ENCODE results near the gene PTGIS. TPM values are rescaled to one million over a fixed set of nuclear protein-coding genes. Genes with fewer than 3 reads are reported as not detected.

PTGIS gene
- total RNA-seq, 1 donor from 2014 or later, result 26.9 TPM

GRCh38 chr20:49601153-49601924, 33.4 kb upstream of the PTGIS start:
- DNase-seq (no peak), ATAC-seq (ENCODE audit: poor library complexity) (no peak)
- intact Hi-C loops (cut with DNase I), result loop anchor here (10.0 kb wide), 1 partner anchor 267 kb away; no protein-coding TSS in a partner anchor

GRCh38 chr20:49599746-49600113, 31.8 kb upstream of the PTGIS start:
- no peak for DNase-seq
- ATAC-seq (ENCODE audit: poor library complexity), result no peak
- intact Hi-C loops (cut with DNase I), result loop anchor here (10.0 kb wide), 1 partner anchor 265 kb away; no protein-coding TSS in a partner anchor

DNA sequence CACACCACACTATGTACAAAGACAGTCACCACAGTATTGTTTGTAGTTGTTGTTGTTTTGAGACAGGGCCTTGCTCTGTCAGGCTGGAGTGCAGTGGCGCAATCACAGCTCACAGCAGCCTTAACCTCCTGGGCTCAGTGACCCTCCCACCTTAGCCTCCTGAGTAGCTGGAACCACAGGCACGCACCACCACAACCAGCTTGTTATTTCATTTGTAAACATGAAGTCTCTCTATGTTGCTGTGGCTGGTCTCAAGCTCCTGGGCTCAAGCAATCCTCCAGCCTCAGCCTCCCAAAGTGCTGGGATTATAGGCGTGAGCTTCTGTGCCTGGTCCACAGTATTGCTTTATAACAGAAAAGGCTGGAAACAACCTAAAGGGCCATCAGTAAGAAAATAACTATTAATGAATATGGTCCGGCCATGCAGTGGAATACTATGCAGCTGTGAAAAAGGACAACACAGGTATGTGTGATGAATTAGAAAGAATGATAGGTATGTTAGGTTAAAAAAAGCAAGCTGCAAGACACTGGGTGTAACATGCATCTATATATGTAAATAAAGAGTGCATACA, 30.0 kb upstream of the PTGIS start:
- intact Hi-C loops (cut with DNase I), result no loop called here
- DNase-seq (no peak), ATAC-seq (ENCODE audit: poor library complexity) (no peak)

GRCh38 chr20:49595811-49596561, 28.0 kb upstream of the PTGIS start:
- no peak for ATAC-seq (ENCODE audit: poor library complexity)
- DNase-seq, result no peak
- intact Hi-C loops (cut with DNase I), result no loop called here

GRCh38 chr20:49595346-49595745, 27.4 kb upstream of the PTGIS start:
- no peak for DNase-seq
- intact Hi-C loops (cut with DNase I), result no loop called here
- no peak for ATAC-seq (ENCODE audit: poor library complexity)

GRCh38 chr20:49594931-49595315, 27.0 kb upstream of the PTGIS start:
- ATAC-seq (ENCODE audit: poor library complexity) (no peak), DNase-seq (no peak)
- intact Hi-C loops (cut with DNase I), result no loop called here

DNA sequence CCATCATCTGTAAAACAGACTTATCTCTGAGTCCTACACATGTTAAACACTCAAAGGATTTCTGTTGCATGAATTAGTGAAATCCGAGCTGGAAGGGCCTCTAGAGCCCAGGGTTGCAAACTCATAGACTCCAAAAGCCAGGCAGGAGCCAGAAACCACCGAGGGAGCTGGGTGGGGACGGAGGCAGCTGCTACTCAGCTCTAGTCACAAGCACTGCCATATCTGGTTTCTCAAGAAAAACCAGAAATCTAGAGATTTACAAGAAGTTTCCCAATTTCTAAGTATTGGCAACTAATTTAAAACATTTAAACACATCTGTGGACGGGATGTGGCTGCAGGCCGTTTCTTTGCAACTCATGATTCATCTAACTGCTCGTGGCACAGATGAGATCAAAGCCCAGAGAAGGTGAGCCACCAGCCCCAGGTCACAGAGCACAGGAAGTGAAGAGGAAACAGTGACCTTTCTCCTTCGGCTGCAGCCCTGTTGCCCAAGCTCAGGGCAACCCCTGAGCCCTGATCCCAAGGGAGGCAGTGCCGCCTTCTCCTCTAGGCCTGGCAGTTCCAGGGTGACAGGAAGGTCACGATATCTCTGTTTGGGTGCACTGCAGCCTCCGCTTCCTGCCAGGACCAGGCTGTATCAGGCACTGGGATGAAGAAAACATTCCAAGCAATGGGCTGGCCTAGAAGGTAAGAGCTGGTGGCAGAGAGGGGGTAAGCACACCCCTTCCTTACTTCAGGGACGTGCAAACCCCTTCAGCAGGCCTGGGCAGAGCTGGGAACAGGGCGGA, 26.4 kb upstream of the PTGIS start:
- ATAC-seq (ENCODE audit: poor library complexity) (peak; percentile 89), DNase-seq (peak; percentile 83)
- intact Hi-C loops (cut with DNase I), result no loop called here

- intact Hi-C loops (cut with DNase I), result no loop called here
Observed at GRCh38 chr20:49593466-49594142, 25.7 kb upstream of the PTGIS start.

DNA sequence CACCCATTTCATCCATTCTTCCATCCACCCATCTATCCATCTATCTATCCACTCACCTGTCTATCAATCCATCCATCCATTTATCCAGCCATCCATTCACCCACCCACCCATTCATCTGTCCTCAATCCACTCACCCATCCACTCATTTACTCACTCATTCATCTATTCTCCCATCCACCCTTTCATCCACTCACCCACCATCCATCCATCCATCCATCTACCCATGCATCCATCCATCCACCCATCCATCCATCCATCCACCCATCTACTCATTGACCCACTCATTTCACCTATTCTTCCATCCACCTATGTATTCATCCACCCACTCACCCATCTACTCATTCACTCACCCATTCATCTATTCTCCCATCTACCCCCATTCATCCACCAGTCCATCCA, 24.2 kb upstream of the PTGIS start:
- no peak for ATAC-seq (ENCODE audit: poor library complexity)
- intact Hi-C loops (cut with DNase I), result no loop called here
- no peak for DNase-seq

More at GRCh38 chr20:49593466-49594142, 25.7 kb upstream of the PTGIS start:
- peak; percentile 4 for ATAC-seq (ENCODE audit: poor library complexity)
- no peak for DNase-seq

DNA sequence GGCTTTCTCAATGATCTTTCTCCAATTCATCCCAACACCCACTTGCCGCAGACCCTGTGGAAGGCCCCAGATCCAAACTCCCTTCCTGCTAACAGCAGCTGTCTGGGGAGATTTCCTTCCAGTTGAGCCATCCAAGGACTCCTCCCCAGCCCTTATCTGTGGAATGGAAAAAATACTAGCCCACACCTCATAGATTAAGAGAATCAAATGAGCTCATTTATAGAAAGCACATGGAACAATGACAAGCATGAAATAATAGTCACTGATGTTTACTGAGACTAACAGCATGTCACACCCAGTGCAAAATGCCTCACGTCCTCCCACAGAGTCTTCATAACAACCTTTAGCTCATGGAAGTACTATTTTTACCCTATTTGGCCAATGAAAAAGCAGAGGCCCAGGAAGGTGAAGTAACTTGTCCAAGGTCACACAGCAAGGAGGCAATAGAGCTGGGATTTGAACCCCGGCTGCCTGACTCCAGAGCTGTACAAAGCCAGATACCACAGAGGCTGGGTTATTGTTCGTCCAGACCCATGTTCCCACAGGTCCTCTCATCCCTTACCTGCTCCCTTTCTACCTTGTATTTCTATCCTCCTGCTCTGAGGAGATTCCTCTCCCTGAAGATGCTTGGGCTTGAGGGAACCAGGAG, 23.4 kb upstream of the PTGIS start:
- intact Hi-C loops (cut with DNase I), result no loop called here
- ATAC-seq (ENCODE audit: poor library complexity) (peak; percentile 52), DNase-seq (no peak)

DNA sequence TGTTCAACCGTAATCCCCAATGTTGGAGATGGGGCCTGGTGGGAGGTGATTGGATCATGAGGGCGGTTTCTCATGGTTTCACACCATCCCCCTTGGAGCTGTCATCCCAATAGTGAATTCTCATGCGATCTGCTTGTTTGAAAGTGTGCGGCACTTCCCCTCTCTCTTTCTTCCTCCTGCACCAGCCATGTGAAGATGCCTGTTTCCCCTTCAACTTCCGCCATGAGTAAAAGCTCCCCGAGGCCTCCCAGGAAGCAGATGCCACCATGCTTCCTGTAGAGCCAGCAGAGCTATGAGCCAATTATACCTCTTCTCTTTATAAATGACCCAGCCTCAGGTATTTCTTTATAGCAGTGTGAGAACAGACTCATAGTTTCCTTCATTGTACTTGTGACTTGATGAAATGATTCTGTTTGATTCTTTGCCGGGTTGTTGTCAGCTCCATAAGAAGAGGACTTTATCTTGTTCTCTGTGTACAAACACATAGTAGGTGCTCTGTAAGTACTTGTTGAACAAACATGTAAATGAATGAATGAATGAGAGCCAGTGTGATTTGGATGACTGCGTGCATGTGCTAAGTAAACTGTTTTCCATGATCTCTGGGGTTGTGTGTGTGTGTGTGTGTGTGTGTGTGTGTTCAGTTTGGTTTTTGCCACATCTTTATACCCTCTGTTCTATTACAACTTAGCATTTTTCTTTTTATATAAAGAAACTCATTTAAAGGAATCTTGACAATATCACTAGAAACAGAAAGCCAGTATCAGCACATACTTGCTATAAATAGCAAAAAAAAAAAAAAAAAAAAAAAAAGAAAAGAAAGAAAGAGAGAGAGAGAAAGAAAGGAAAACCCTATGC, 22.5 kb upstream of the PTGIS start:
- intact Hi-C loops (cut with DNase I), result no loop called here
- ATAC-seq (ENCODE audit: poor library complexity) (no peak), DNase-seq (no peak)

GRCh38 chr20:49589747-49590146, 21.8 kb upstream of the PTGIS start:
- intact Hi-C loops (cut with DNase I), result no loop called here
- ATAC-seq (ENCODE audit: poor library complexity) (no peak), DNase-seq (no peak)

DNA sequence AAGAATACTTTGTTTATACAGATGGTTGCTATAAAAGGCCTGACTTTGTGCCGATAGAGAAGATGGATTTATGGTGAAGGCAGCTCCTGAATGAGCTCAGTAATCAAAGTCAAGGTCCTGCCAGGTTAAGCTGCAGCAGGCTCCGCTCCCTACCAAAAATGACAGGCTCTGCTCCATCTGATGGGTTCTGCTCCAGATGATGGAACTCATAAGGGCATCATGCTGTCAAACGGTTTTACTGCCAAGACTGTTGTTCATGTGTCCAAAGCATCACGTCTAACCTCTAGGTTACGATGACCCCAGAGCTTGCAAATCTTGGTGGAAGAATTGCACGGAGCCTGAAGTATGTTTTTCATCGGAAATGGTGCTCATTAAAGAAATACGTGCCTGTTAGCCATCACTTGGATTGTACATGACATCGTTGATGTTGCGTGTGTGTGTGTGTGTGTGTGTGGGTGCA, 19.2 kb upstream of the PTGIS start:
- intact Hi-C loops (cut with DNase I), result no loop called here
- ATAC-seq (ENCODE audit: poor library complexity), result no peak

GRCh38 chr20:49585585-49586245, 17.8 kb upstream of the PTGIS start:
- DNase-seq (no peak), ATAC-seq (ENCODE audit: poor library complexity) (no peak)
- intact Hi-C loops (cut with DNase I), result no loop called here

More for the DNA sequence above, 19.2 kb upstream of the PTGIS start:
- no peak for DNase-seq

DNA sequence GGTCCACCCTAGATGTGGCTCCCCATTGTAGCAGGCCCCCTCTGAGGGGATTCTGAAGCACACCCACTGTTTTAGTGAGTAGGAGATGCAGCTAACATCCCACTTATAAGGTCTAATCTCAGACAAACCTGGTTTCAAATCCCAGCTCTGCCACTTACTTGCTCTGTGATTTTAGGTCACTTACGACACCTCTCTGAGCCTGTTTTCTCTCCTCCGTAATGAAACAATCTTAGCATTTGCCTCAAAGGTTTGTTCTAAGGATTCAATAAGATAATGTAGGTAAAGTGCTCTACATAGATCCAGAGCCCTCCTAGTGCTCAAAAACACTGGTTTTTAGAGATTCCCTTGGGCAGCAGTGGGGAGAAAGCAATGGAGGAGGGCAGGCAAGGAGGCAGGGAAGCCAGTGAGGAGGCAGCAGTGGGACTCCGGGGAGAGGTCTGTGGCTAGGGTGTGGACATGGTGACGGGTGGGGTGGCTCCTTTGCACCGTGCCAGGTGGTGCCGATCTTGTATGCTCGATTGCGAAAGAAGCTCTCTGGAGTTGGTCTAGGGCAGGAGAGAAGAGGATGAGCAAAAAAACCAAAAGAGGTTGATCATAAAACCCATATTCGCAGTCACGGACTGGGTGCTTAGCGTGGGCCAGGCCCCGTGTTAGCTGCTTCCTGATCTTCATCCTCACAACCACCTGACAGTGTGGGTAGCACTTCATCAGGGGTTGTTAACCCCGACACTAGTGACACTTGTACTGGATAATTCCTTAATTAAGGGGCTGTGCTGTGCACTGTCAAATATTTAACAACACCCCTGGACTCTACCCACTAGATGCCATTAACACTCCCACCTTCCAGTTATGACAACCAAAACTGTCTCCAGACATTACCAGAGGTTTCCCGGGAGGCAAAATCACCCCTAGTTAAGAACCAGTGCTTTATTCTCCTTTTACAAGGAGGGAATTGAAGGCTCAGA, 16.8 kb upstream of the PTGIS start:
- DNase-seq (peak; percentile 58), ATAC-seq (ENCODE audit: poor library complexity) (peak; percentile 7)
- intact Hi-C loops (cut with DNase I), result no loop called here
